Ectodermal cell (in vitro differentiated cells): Measurements from ENCODE around the gene SCNN1B.
"Not testable (repeated sequence)": the region's sequence is repeated elsewhere in the genome, so short reads cannot be mapped to it uniquely, and the experiment has no call there.

Source experiments
- H3K27ac ChIP-seq: 2 replicates; pipeline ENCODE4 v1.7.0; 2013; ENCODE audit warnings: mild to moderate bottlenecking, low read depth, low read length; ENCODE audit not compliant: insufficient read depth, poor library complexity, severe bottlenecking
- H3K27me3 ChIP-seq: 2 replicates; pipeline ENCODE4 v1.7.0; 2013; ENCODE audit warnings: mild to moderate bottlenecking, low read length; ENCODE audit not compliant: insufficient read depth, control insufficient read depth, poor library complexity, severe bottlenecking
- H3K36me3 ChIP-seq: one replicate; pipeline ENCODE4 v1.7.0; 2013; ENCODE audit warnings: low read length; ENCODE audit not compliant: control insufficient read depth, insufficient read depth
- H3K4me1 ChIP-seq: one replicate; pipeline ENCODE4 v1.7.0; 2013; ENCODE audit warnings: low read length; ENCODE audit not compliant: control insufficient read depth, insufficient read depth
- H3K4me3 ChIP-seq: 2 replicates; pipeline ENCODE4 v1.7.0; 2013; ENCODE audit warnings: low read depth, low read length, control low read depth; ENCODE audit not compliant: insufficient read depth
- H3K9me3 ChIP-seq: 2 replicates; pipeline ENCODE4 v1.7.0; 2013; ENCODE audit warnings: mild to moderate bottlenecking, low read length, moderate library complexity; ENCODE audit not compliant: control insufficient read depth
- WGBS, 2 experiments: methylation state at CpG; one replicate each; pipeline ENCODE4 v1.1.7; 2013; ENCODE audit warnings: missing lambda C conversion rate in 2 of 2; 5-methylcytosine and 5-hydroxymethylcytosine counted together

SCNN1B gene

GRCh38 chr16:23400447-23400846 lies 98.3 kb downstream of the SCNN1B start:
- H3K4me3 ChIP-seq, H3K36me3 ChIP-seq, H3K27ac ChIP-seq, H3K9me3 ChIP-seq, H3K27me3 ChIP-seq: not testable (repeated sequence)
- WGBS, 2 experiments: 87 to 91% methylated on average over 7 of the region's 7 CpGs
- H3K4me1 ChIP-seq: peaks cover 22% of the 10 kb centered on the region

GRCh38 chr16:23401139-23401538 lies 99.0 kb downstream of the SCNN1B start:
- Histone ChIP-seq H3K36me3 (peaks cover 6% of the 10 kb centered on the region), H3K4me3 (no peak overlapping the region), H3K27me3 (no peaks in the 10 kb centered on the region), H3K27ac (no peak overlapping the region), H3K4me1 (peaks cover 22% of the 10 kb centered on the region), H3K9me3 (no peaks in the 10 kb centered on the region)
- 89 to 97% methylated on average over 7 to 8 of the region's 8 CpGs for WGBS, 2 experiments

- Histone ChIP-seq H3K4me3 (no peak overlapping the region), H3K36me3 (peaks cover 6% of the 10 kb centered on the region), H3K9me3 (no peaks in the 10 kb centered on the region), H3K27me3 (no peaks in the 10 kb centered on the region), H3K27ac (no peak overlapping the region), H3K4me1 (peaks cover 22% of the 10 kb centered on the region)
- 100% methylated on average over 2 of the region's 2 CpGs for WGBS, 2 experiments
These were observed 100.0 kb downstream of the SCNN1B start for GRCh38 chr16:23402100-23402499.

- H3K4me1 ChIP-seq: peaks cover 22% of the 10 kb centered on the region
- H3K36me3 ChIP-seq: no peaks in the 10 kb centered on the region
- H3K4me3 ChIP-seq: no peak overlapping the region
- H3K27ac ChIP-seq: no peak overlapping the region
- WGBS, 2 experiments: 95% methylated on average over 11 of the region's 11 CpGs
- no peaks in the 10 kb centered on the region for H3K27me3 ChIP-seq
- H3K9me3 ChIP-seq: no peaks in the 10 kb centered on the region
These were observed 101.4 kb downstream of the SCNN1B start for GRCh38 chr16:23403547-23403946.

GRCh38 chr16:23406024-23406423 lies 103.9 kb downstream of the SCNN1B start:
- H3K9me3 ChIP-seq: no peaks in the 10 kb centered on the region
- H3K27ac ChIP-seq: no peak overlapping the region
- no peaks in the 10 kb centered on the region for H3K36me3 ChIP-seq
- H3K4me3 ChIP-seq: no peak overlapping the region
- peaks cover 18% of the 10 kb centered on the region for H3K4me1 ChIP-seq
- WGBS, 2 experiments: 90 to 92% methylated on average over 2 of the region's 2 CpGs
- H3K27me3 ChIP-seq: no peaks in the 10 kb centered on the region

- no peaks in the 10 kb centered on the region for H3K27me3 ChIP-seq
- no peaks in the 10 kb centered on the region for H3K36me3 ChIP-seq
- 94 to 97% methylated on average over 6 of the region's 6 CpGs for WGBS, 2 experiments
- no peak overlapping the region for H3K4me3 ChIP-seq
- H3K4me1 ChIP-seq: peaks cover 14% of the 10 kb centered on the region
- no peaks in the 10 kb centered on the region for H3K9me3 ChIP-seq
- no peak overlapping the region for H3K27ac ChIP-seq
These were observed 104.6 kb downstream of the SCNN1B start for GRCh38 chr16:23406546-23407240.

GRCh38 chr16:23407436-23408127 lies 105.5 kb downstream of the SCNN1B start:
- Histone ChIP-seq H3K27ac (no peak overlapping the region), H3K9me3 (no peaks in the 10 kb centered on the region), H3K4me3 (no peak overlapping the region), H3K4me1 (peaks cover 14% of the 10 kb centered on the region), H3K36me3 (no peaks in the 10 kb centered on the region), H3K27me3 (no peaks in the 10 kb centered on the region)
- WGBS, 2 experiments: 94 to 95% methylated on average over 7 of the region's 9 CpGs

GRCh38 chr16:23408242-23408822 lies 106.2 kb downstream of the SCNN1B start:
- Histone ChIP-seq H3K36me3 (no peaks in the 10 kb centered on the region), H3K27ac (peak overlapping the region; percentile 84)

GRCh38 chr16:23408823-23409298 lies 106.8 kb downstream of the SCNN1B start:
- H3K4me1 ChIP-seq: peaks cover 14% of the 10 kb centered on the region
- H3K36me3 ChIP-seq: peaks cover 3% of the 10 kb centered on the region
- H3K27me3 ChIP-seq: no peaks in the 10 kb centered on the region
- no peak overlapping the region for H3K4me3 ChIP-seq
- peak overlapping the region; percentile 84 for H3K27ac ChIP-seq
- 75 to 81% methylated on average over 6 of the region's 7 CpGs for WGBS, 2 experiments
- H3K9me3 ChIP-seq: no peaks in the 10 kb centered on the region

More at GRCh38 chr16:23408242-23408822, 106.2 kb downstream of the SCNN1B start:
- H3K9me3 ChIP-seq: no peaks in the 10 kb centered on the region
- H3K4me3 ChIP-seq: no peak overlapping the region
- H3K27me3 ChIP-seq: no peaks in the 10 kb centered on the region
- WGBS, 2 experiments: 70 to 80% methylated on average over 10 to 15 of the region's 21 CpGs
- H3K4me1 ChIP-seq: peaks cover 14% of the 10 kb centered on the region

GRCh38 chr16:23409522-23409921 lies 107.4 kb downstream of the SCNN1B start:
- Histone ChIP-seq H3K4me3 (no peak overlapping the region), H3K27ac (no peak overlapping the region), H3K27me3 (no peaks in the 10 kb centered on the region), H3K4me1 (peaks cover 14% of the 10 kb centered on the region), H3K9me3 (no peaks in the 10 kb centered on the region), H3K36me3 (peaks cover 6% of the 10 kb centered on the region)
- 78 to 81% methylated on average over 2 of the region's 2 CpGs for WGBS, 2 experiments
